Measurements from ENCODE around the gene RTKN2.

The RTKN2 gene, protein sequence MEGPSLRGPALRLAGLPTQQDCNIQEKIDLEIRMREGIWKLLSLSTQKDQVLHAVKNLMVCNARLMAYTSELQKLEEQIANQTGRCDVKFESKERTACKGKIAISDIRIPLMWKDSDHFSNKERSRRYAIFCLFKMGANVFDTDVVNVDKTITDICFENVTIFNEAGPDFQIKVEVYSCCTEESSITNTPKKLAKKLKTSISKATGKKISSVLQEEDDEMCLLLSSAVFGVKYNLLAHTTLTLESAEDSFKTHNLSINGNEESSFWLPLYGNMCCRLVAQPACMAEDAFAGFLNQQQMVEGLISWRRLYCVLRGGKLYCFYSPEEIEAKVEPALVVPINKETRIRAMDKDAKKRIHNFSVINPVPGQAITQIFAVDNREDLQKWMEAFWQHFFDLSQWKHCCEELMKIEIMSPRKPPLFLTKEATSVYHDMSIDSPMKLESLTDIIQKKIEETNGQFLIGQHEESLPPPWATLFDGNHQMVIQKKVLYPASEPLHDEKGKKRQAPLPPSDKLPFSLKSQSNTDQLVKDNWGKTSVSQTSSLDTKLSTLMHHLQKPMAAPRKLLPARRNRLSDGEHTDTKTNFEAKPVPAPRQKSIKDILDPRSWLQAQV

DNA sequence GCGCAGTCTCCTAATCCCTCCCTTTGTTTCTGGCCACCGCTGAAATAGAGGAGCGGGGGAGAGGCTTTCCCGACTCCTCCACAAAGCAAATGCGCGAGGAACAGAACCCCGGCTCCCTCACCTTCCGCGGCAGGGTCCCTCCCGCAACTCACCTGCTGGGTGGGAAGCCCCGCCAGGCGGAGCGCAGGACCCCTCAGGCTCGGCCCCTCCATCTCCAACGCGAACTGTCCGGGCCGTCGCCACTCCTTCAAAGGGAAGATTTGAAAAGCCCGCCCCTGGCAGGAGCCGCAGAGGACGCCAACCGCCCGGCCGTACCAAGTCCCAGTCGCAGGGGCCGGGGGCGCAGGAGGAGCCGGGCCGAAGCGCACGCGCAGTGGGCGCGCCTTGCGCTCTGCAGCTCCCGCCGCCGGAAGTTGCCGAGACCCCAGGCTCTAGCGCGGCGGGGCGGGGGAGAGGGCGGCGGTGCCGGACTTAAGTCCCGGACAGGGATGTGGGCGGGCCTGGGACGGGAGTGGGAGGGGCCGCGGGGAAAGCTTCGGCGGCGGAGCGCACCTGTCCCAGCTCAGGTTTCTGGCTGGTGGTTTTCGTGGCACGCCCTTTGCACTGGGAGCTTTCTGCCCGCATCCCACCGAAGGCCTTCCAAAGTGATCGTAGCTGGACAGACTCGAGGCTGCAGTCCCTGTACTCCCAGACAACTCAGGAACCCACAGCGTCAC lies at the start of gene RTKN2:
TSS of gene RTKN2 (minus strand) at position 446 of the 716 bp plus-strand sequence. CDS start at position 212, 234 bp downstream.
- TF ChIP-seq, protein P1, sequence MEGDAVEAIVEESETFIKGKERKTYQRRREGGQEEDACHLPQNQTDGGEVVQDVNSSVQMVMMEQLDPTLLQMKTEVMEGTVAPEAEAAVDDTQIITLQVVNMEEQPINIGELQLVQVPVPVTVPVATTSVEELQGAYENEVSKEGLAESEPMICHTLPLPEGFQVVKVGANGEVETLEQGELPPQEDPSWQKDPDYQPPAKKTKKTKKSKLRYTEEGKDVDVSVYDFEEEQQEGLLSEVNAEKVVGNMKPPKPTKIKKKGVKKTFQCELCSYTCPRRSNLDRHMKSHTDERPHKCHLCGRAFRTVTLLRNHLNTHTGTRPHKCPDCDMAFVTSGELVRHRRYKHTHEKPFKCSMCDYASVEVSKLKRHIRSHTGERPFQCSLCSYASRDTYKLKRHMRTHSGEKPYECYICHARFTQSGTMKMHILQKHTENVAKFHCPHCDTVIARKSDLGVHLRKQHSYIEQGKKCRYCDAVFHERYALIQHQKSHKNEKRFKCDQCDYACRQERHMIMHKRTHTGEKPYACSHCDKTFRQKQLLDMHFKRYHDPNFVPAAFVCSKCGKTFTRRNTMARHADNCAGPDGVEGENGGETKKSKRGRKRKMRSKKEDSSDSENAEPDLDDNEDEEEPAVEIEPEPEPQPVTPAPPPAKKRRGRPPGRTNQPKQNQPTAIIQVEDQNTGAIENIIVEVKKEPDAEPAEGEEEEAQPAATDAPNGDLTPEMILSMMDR (IDR thresholded peaks at IDR 0.05; ENCODE audit: control insufficient read depth, extremely low read depth, insufficient read depth): no peak
- H3K4me3 ChIP-seq (ENCODE audit: low read depth, low read length): peak within 1 kb of the TSS; percentile 71
- DNase-seq (ENCODE audit: low read depth): peak; percentile 85

DNA sequence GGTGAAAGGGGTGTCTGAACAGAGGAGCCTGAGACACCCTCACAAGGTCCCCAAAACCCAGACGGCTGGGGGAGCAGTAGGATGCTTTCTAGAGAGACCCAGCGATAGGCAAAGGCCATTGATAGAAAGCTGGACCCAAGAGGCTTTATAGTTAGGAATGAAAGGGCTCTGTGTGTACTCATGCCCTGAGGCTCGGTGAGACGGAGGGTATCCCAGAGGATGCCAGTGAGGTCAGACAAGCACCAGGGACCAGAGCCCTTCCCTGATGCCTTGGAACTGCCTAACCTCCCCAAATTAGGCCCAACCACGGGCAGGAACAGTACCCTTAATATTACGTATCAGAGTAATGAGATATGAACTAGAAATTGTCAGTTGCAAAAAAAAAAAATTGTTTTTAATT lies 48.6 kb upstream of the RTKN2 start:
- TF ChIP-seq, protein P1 (IDR thresholded peaks at IDR 0.05; ENCODE audit: control insufficient read depth, extremely low read depth, insufficient read depth): no peak
- no peak overlapping the region for H3K4me3 ChIP-seq (ENCODE audit: low read depth, low read length)
- no peak for DNase-seq (ENCODE audit: low read depth)

DNA sequence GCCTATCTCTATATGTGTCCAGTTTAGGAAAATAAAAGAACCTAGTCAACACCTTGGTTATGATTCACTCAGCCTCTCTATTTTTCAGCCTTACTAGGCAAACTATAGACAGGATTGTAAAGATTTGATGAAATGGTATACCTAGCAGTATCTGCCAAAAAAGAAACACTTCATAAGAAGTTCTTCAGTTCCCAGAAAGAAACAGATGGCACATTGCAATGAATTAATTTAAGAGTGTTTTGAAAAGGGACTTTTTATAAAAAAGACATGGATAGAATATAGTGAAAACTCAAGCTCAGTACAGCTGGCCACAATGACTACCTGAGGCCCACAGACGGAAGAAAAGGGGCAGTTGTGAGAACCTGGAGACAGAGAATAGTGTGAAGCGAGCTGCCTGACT lies 40.6 kb upstream of the RTKN2 start:
- no peak overlapping the region for H3K4me3 ChIP-seq (ENCODE audit: low read depth, low read length)
- no peak for DNase-seq (ENCODE audit: low read depth)
- TF ChIP-seq, protein P1 (IDR thresholded peaks at IDR 0.05; ENCODE audit: control insufficient read depth, extremely low read depth, insufficient read depth): no peak

DNA sequence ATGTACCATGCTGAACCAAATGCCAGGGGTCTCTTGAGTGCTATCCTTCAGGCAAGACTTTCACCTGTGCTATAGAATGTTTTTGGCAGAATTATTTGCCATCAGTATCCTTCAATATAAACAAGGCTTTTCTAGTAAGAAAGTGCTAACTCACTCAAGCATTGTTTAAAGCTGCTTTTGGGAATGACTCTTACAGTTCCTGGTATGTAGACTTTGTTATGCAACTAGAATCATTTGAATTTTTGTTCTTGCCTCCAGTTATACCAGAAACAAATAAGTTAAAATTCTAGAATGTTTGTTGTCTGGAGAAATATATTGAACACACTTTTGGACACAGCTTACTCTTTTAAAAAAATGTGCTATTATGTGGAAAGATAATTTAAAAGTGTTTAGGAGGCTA lies 39.5 kb upstream of the RTKN2 start:
- TF ChIP-seq, protein P1 (IDR thresholded peaks at IDR 0.05; ENCODE audit: control insufficient read depth, extremely low read depth, insufficient read depth): no peak
- no peak overlapping the region for H3K4me3 ChIP-seq (ENCODE audit: low read depth, low read length)
- no peak for DNase-seq (ENCODE audit: low read depth)

DNA sequence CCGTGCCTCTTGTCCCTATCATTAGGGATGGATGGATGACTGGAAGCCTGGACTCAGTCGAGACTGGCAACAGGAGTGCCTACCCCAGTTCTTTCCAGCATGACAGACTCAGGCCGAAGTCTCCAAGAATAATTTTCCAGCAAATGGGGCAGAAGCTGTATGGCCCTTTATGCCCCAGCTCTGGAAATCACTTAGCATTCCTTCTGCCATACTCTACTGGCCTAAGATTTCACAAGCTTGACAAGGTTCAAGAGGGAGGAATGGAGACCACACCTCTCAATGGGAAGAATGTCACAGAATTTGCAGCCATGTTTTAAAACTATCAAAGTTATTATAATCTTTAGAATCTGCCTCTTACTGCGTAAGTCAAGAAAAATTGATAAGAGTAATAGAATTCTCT lies 39.0 kb upstream of the RTKN2 start:
- no peak for DNase-seq (ENCODE audit: low read depth)
- TF ChIP-seq, protein P1 (IDR thresholded peaks at IDR 0.05; ENCODE audit: control insufficient read depth, extremely low read depth, insufficient read depth): no peak

DNA sequence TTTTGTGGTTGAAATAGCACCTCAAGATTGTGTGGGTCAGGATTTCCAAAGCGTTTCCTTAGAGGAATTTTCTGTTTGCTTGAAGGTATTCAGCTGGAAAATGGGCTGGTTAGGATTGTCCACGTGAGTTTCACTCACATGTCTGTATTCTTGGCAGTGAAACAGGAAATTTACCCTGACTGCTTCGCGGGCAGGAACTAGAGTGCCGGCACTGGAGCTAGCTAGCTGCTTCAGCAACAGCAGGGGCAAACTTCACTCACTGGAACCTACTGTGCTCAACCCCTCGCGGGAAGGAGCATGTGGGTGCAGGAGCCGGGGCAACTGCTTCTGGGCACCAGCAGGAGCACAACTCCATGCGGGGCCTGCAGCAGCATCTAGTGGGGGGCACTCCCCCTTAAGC lies 38.0 kb upstream of the RTKN2 start:
- no peak overlapping the region for H3K4me3 ChIP-seq (ENCODE audit: low read depth, low read length)
- DNase-seq (ENCODE audit: low read depth): no peak
- TF ChIP-seq, protein P1 (IDR thresholded peaks at IDR 0.05; ENCODE audit: control insufficient read depth, extremely low read depth, insufficient read depth): no peak

More for the DNA sequence above, 39.0 kb upstream of the RTKN2 start:
- H3K4me3 ChIP-seq (ENCODE audit: low read depth, low read length): no peak overlapping the region
